Gastroesophageal sphincter (tissue), 4 donors: ENCODE results near the gene FRMPD2. TPM values are rescaled to one million over a fixed set of nuclear protein-coding genes. Genes with fewer than 3 reads are reported as not detected.

ENCODE experiments used
- ATAC-seq: fragments of 150-250 bp; one replicate; pipeline ENCODE4 v1.9.1; 2016; ENCODE audit warnings: mild to moderate bottlenecking, moderate library complexity
- H3K27ac ChIP-seq, 4 donors: fragments of 200-600 bp; sonication (generic) in 3 of 4; 1 replicate in 3 of 4; 2 replicates in 1 of 4; pipeline ENCODE4 v1.5.1; 2016 to 2019
- H3K27me3 ChIP-seq: fragments of 200-600 bp; sonication (generic); one replicate; pipeline ENCODE4 v1.5.1; 2019
- H3K36me3 ChIP-seq, 2 donors: fragments of 200-600 bp; sonication (generic); one replicate each; pipeline ENCODE4 v1.5.1; 2019; ENCODE audit warnings: control low read depth in 1 of 2
- H3K4me1 ChIP-seq, 3 donors: fragments of 200-600 bp; sonication (generic); 1 replicate in 2 of 3; 2 replicates in 1 of 3; pipeline ENCODE4 v1.5.1; 2016 to 2019; ENCODE audit warnings: control low read depth in 2 of 3
- H3K4me3 ChIP-seq, 2 donors: fragments of 200-600 bp; sonication (generic); one replicate each; pipeline ENCODE4 v1.5.1; 2019; ENCODE audit warnings: mild to moderate bottlenecking in 1 of 2, moderate library complexity in 1 of 2
- H3K9me3 ChIP-seq, 3 donors: fragments of 200-600 bp; sonication (generic); one replicate each; pipeline ENCODE4 v1.5.1; 2017 to 2019; ENCODE audit warnings: control low read depth in 2 of 3
- CTCF ChIP-seq, 4 experiments: fragments of 200-600 bp in 2 of 4; fragments of 450-650 bp in 2 of 4; sonication (generic) in 1 of 4; IDR thresholded peaks; one replicate each; pipeline ENCODE4 v1.5.1; 2017 to 2019; ENCODE audit warnings: antibody characterized with exemption in 4 of 4, mild to moderate bottlenecking in 2 of 4, moderate library complexity in 2 of 4
- EP300 ChIP-seq: sonication (generic); formaldehyde crosslinking; IDR thresholded peaks from one replicate; pipeline ENCODE4 v1.6.1; 2017; ENCODE audit warnings: antibody characterized with exemption, mild to moderate bottlenecking
- POLR2A ChIP-seq, 2 donors: fragments of 450-650 bp; IDR thresholded peaks; one replicate each; pipeline ENCODE4 v1.6.1; 2017; ENCODE audit warnings: antibody characterized with exemption in 2 of 2, mild to moderate bottlenecking in 2 of 2, moderate library complexity in 1 of 2
- POLR2AphosphoS5 ChIP-seq: sonication (generic); formaldehyde crosslinking; IDR thresholded peaks from one replicate; pipeline ENCODE4 v1.6.1; 2017; ENCODE audit warnings: antibody characterized with exemption
- WGBS, 2 donors: methylation state at CpG; one replicate each; pipeline ENCODE4 v1.1.5; 2018; ENCODE audit warnings: low coverage in 1 of 2; 5-methylcytosine and 5-hydroxymethylcytosine counted together
- total RNA-seq, 4 donors: library from RNA; depleted of rRNA; stranded (reverse); fragments of >200 nt; gene quantifications; one replicate each; pipeline ENCODE4 v1.1.0, GENCODE V29; 2016

FRMPD2 gene
- total RNA-seq, 4 donors from 2014 or later = 0.19 TPM; not detected in 3

- H3K9me3 ChIP-seq = peaks cover 0 to 9% (median 0%) of the 10 kb centered on the region in 3 donors
- TF ChIP-seq CTCF (IDR thresholded peaks at IDR 0.05) (no peak), EP300 (no peak), POLR2A (IDR thresholded peaks at IDR 0.05) (no peak), POLR2AphosphoS5 (no peak)
- ATAC-seq = no peak
- H3K27me3 ChIP-seq = peaks cover 5% of the 10 kb centered on the region
- H3K4me3 ChIP-seq = no peak overlapping the region
- no peaks in the 10 kb centered on the region for H3K36me3 ChIP-seq
- no peaks in the 10 kb centered on the region for H3K4me1 ChIP-seq
- H3K27ac ChIP-seq = no peak overlapping the region
- WGBS, 2 donors = 60% methylated on average over 1 of the region's 7 CpGs; no CpG with 5 or more reads in 1 of the 2 donors
Observed at GRCh38 chr10:48211777-48212176, 62.7 kb downstream of the FRMPD2 start.

GRCh38 chr10:48210966-48211365 lies 63.5 kb downstream of the FRMPD2 start:
- H3K4me1 ChIP-seq = no peaks in the 10 kb centered on the region
- no peaks in the 10 kb centered on the region for H3K36me3 ChIP-seq
- no peak for ATAC-seq
- no peak for TF ChIP-seq POLR2A (IDR thresholded peaks at IDR 0.05)
- 91 to 100% methylated on average over 1 to 3 of the region's 5 CpGs for WGBS, 2 donors
- H3K4me3 ChIP-seq = no peak overlapping the region
- H3K9me3 ChIP-seq = peaks cover 0 to 8% (median 0%) of the 10 kb centered on the region in 3 donors
- no peak overlapping the region for H3K27ac ChIP-seq
- H3K27me3 ChIP-seq = peaks cover 5% of the 10 kb centered on the region

- Histone ChIP-seq H3K9me3 (peaks cover 0 to 2% (median 0%) of the 10 kb centered on the region in 3 donors), H3K27me3 (peaks cover 5% of the 10 kb centered on the region), H3K4me1 (no peaks in the 10 kb centered on the region), H3K27ac (no peak overlapping the region), H3K36me3 (no peaks in the 10 kb centered on the region), H3K4me3 (no peak overlapping the region)
- 51 to 75% methylated on average over 2 to 6 of the region's 9 CpGs for WGBS, 2 donors
- TF ChIP-seq EP300 (no peak), POLR2AphosphoS5 (no peak), POLR2A (IDR thresholded peaks at IDR 0.05) (no peak), CTCF (IDR thresholded peaks at IDR 0.05) (no peak)
- ATAC-seq = no peak
Observed at GRCh38 chr10:48210391-48210790, 64.1 kb downstream of the FRMPD2 start.

- Histone ChIP-seq H3K27ac (no peak overlapping the region), H3K27me3 (peaks cover 5% of the 10 kb centered on the region), H3K36me3 (no peaks in the 10 kb centered on the region), H3K4me3 (no peak overlapping the region), H3K9me3 (no peaks in the 10 kb centered on the region), H3K4me1 (no peaks in the 10 kb centered on the region)
- no peak for ATAC-seq
- WGBS, 2 donors = 57 to 70% methylated on average over 2 of the region's 2 CpGs
- TF ChIP-seq POLR2AphosphoS5 (no peak), EP300 (no peak), CTCF (IDR thresholded peaks at IDR 0.05) (no peak), POLR2A (IDR thresholded peaks at IDR 0.05) (no peak)
Observed at GRCh38 chr10:48209241-48209640, 65.3 kb downstream of the FRMPD2 start.

GRCh38 chr10:48207853-48208252 lies 66.6 kb downstream of the FRMPD2 start:
- Histone ChIP-seq H3K4me1 (no peaks in the 10 kb centered on the region), H3K4me3 (no peak overlapping the region), H3K27ac (no peak overlapping the region), H3K27me3 (peaks cover 5% of the 10 kb centered on the region), H3K9me3 (no peaks in the 10 kb centered on the region), H3K36me3 (no peaks in the 10 kb centered on the region)
- WGBS, 2 donors = 88 to 97% methylated on average over 4 to 5 of the region's 5 CpGs
- no peak for TF ChIP-seq EP300
- TF ChIP-seq POLR2AphosphoS5 = no peak
- TF ChIP-seq POLR2A (IDR thresholded peaks at IDR 0.05) = no peak
- no peak for TF ChIP-seq CTCF (IDR thresholded peaks at IDR 0.05)
- no peak for ATAC-seq
